Left renal cortex interstitium (tissue), 4 donors: ENCODE data around the gene ATAD3A. TPM values are rescaled to one million over a fixed set of nuclear protein-coding genes. Genes with fewer than 3 reads are reported as not detected.
"Not testable (repeated sequence)": the region's sequence is repeated elsewhere in the genome, so short reads cannot be mapped to it uniquely, and the experiment has no call there.

Experiments
- DNase-seq, 4 donors: peaks; one replicate each; pipeline ENCODE4 v3.0.0-alpha.2; 2013; ENCODE audit warnings: low read depth in 4 of 4, low spot score in 2 of 4, missing footprints in 1 of 4
- polyA plus RNA-seq, 4 donors: library from polyadenylated mRNA; unstranded; fragments of 120-200 nt; gene quantifications; one replicate each; pipeline ENCODE4 v1.2.1, GENCODE V29; 2013; ENCODE audit not compliant: insufficient read length in 4 of 4

The ATAD3A gene
- polyA plus RNA-seq = 10 to 100 TPM; 15.8 to 31.6 (median 24.4) TPM

- peak; percentile 85 to 97 (median 95) for DNase-seq
These were observed at the start of gene ATAD3A for GRCh38 chr1:1511533-1512285. ATAD3A (plus strand) TSS chr1:1512162; CDS start chr1:1512269, 107 bp downstream.

DNA sequence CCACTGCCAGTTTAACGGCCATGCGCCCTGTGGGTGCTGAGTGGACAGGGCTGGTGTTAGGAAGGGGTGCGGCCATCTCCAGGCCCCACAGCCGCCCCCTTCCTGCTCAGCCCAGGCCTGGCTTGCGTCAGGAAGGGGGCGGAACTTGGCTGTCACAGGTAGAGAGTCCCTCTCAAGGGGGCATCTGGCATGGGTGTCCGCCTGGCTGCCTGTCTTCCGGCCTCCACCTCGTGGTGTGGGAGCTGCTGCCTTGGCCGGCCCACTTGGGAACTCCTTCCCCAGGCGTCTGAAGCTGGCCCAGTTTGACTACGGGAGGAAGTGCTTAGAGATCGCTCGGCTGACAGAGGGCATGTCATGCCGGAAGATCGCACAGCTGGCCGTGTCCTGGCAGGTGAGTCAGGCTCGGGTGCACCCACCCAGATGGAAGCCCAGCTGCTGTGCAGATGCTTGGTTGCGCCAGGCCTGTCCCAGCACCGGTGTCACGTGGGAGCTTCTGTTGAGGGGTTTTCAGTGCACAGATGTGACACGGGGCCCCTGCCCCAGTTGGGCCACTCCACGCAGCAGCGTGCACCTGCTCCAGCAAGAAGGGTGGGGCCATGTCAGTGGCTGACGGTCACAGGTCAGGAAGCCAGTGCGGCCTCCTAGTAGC, 49.5 kb upstream of the ATAD3A start:
- DNase-seq = no peak

- no peak for DNase-seq
These were observed 48.6 kb upstream of the ATAD3A start for GRCh38 chr1:1463312-1463711.

DNA sequence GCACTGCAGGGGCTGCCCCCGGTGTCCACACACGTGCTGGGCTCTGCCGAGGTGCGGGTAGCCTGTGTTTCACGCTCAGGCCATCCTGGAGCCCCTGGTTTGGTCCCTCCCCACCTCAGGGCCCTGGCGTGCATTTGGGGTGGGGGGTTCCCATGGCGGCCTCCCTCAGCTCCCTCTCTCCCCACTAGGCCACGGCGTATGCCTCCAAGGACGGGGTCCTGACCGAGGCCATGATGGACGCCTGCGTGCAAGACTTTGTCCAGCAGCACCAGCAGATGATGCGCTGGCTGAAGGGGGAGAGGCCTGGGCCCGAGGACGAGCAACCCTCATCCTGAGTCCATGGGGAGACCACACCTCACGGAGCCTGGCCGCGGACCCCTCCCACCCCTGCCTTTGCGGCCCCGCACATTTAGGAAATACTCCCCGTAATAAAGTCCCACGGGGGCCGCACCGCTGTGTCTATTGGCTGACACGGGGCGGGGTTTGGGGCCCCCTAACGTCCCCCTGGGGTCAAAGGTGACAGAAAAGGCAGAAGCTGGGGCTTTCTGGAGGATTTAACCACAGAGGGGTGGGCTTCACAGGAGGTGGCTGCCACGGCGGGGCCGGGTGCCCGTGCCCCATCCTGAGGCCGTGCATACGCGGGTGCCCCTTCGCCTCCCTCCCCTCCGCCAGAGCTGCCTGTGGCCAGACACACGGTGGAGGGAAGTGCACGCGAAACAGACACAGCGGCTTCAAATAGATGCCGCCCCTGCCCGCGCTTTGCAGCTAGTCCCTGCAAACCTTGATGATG, 43.6 kb upstream of the ATAD3A start:
- not testable (repeated sequence) for DNase-seq

DNA sequence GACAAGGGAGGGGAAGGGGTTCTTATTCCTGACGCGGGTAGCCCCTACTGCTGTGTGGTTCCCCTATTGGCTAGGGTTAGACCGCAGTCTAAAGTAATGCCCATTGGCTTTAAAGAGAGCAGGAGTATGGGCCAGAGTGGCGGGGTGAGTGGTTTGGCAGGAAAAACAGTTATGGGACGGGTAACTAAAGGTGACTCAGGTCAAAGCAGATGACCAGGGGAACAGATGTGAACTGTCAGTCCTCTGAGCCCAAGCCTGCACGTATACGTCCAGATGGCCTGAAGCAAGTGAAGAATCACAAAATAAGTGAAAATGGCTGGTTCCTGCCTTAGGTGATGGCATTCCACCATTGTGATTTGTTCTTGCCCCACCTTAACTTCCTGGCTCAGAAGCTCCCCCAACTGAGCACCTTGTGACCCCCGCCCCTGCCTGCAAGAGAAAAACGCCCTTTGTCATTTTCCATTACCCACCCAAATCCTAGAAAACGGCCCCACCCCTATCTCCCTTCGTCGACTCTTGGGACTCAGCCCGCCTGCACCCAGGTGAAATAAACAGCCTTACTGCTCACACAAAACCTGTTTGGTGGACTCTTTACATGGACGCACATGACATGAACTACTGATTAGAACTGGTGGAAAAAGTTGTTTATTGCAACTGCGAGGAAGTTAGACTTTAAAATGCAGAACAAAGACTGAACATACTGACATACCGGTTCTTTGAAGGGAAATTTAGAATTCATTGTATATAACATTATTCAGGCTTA, 41.2 kb upstream of the ATAD3A start:
- peak in 1 of 4 donors; percentile 3 for DNase-seq

DNA sequence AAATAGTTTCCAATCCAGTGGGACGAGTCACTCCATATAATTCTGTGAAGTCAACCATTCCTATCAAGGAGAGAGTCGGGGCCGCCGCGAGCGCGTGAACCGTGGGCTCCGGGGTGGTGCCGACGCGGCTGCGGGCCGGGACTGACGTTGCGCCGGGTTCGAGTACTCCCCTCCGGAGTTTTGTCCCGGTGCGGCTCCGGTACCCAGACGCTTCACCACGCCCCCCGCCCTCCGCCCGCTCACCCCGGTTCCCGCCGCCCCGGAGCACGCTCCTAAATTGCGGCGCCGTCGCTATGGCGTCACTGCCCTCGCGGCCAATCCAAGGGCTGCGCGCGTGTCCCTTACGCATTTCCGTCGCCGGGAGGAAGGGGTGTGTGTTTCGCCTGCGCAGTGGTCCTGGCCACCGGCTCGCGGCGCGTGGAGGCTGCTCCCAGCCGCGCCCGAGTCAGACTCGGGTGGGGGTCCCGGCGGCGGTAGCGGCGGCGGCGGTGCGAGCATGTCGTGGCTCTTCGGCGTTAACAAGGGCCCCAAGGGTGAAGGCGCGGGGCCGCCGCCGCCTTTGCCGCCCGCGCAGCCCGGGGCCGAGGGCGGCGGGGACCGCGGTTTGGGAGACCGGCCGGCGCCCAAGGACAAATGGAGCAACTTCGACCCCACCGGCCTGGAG, 40.4 kb upstream of the ATAD3A start, which contains the start of gene ATAD3B:
TSS of gene ATAD3B (plus strand) at position 377 of the 664 bp plus-strand sequence. CDS start at position 497, 120 bp downstream.
- peak; percentile 60 to 87 (median 78) for DNase-seq

- not testable (repeated sequence) for DNase-seq
These were observed 39.7 kb upstream of the ATAD3A start for GRCh38 chr1:1472053-1472876.

- not testable (repeated sequence) for DNase-seq
These were observed 36.0 kb upstream of the ATAD3A start for GRCh38 chr1:1476011-1476410.

DNA sequence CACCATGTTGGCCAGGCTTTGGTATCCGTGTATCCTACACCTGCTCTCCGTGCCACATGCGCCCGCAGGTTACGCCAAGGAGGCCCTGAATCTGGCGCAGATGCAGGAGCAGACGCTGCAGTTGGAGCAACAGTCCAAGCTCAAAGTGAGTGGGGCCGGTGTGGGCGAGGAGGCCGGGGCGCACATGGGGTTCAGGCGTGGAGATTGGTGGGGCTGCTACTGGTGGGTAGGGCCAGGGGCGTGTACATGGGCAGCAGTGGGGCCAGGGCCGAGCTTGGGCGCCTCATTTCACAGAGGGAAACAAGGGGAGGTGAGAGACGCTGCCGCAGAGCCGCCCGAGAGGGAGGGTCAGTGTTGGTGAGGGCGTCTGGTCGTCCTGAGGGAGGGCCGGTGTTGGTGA, 34.8 kb upstream of the ATAD3A start:
- no peak for DNase-seq

DNA sequence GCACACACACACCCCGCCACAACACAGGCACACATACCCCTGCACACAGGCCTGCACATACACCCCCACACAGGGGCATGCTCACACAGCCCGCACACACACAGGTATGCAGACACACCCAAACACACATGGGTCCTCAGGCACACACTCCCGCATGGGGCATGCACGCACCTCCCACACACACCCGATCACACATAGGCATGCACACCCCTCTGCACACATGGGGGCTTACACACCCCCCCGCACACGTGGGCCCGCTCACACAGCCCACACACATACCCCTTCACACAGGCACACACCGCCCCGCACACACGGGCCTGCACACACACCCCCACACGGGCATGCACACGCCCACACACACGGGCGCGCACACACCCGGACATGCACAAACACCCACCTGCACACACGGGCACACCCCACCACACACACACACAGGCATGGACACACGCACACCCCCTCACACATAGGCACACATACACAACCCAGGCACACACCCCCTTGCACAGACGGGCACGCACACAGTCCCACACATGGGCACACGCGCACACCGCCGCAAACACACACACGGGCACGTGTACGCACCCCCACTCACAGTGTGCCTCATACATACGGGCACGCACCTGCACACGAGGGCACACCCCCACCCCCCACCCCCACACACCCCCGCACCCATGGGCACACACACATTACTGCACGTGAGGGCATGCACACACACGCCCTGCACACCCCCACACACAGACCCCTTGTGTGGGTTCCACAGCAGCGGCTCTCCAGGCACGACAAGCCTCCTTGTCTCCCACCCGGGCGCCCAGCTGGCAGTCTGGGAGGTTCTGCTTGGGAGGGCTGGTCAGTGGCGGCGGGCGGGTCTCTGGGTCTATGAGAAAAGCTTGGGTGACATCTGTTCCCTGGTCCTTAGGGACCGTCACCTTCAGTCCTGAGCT, 32.1 kb upstream of the ATAD3A start:
- DNase-seq = no peak

DNA sequence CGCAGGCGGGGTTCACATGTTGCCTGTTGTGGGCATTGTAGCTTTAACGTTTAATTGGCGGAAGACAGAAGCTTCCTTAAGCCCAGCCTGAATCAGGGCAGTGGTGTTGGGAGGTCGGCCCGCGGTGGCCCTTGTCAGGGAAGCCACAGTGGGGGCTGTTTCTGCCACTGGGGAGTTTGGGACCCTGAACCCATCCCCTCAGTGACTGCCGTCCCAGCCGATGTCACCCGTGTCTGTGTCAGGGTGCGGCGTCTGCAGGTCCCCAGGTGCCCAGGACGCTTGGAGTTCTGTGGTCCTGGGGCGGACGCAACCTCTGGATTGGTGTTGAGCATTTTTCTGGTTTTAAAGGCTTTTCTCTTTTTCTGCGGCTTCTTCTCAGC, 31.5 kb upstream of the ATAD3A start:
- DNase-seq = not testable (repeated sequence)

DNA sequence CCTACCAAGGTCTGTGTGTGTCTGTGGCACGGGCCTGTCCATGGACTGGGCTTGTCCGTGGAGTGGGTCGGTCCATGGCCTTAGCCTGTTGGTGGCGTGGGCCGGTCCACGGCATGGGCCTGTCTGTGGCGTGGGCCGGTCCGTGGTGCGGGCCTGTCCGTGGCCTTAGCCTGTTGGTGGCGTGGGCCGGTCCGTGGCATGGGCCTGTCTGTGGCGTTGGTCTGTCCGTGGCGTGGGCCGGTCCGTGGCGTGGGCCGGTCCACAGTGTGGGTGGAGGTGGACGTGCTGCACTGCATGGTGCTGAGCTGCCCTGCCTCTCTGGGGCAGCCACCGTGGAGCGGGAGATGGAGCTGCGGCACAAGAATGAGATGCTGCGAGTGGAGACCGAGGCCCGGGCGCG, 30.2 kb upstream of the ATAD3A start:
- DNase-seq = not testable (repeated sequence)

- no peak for DNase-seq
These were observed 29.1 kb upstream of the ATAD3A start for GRCh38 chr1:1482856-1483255.

- DNase-seq = no peak
These were observed 28.2 kb upstream of the ATAD3A start for GRCh38 chr1:1483714-1484113.

DNA sequence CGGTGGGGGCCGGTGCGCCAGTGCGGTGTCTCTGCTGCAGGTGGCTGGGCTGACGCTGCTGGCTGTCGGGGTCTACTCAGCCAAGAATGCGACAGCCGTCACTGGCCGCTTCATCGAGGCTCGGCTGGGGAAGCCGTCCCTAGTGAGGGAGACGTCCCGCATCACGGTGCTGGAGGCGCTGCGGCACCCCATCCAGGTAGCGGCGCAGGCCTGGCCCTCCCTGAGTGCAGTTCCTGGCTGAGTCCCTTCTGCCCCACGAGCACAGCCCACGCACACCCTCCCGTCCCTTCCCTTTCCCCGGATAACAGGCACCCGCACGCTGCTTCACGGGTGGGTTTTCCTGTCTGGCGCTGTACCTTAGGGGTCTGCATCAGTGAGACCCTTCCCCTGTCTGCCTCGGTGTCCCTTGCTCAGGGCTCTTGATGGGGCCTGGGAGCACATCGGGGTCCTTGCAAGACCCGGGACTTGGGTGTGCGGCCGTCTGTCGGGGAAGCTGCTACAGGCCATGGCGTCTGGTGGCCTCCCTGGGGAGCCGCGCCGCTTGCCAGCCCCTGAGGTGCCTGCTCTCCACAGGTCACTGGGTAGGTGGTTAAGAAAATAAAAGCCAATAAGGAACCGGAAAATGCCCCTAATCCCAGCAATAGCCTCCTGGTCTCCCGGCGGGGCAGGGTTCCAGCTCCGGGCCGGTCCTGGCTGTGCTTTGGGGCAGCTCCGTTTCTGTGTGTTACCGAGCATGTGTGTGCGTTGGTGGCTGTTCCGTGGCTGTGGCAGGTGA, 26.8 kb upstream of the ATAD3A start:
- DNase-seq = not testable (repeated sequence)

DNA sequence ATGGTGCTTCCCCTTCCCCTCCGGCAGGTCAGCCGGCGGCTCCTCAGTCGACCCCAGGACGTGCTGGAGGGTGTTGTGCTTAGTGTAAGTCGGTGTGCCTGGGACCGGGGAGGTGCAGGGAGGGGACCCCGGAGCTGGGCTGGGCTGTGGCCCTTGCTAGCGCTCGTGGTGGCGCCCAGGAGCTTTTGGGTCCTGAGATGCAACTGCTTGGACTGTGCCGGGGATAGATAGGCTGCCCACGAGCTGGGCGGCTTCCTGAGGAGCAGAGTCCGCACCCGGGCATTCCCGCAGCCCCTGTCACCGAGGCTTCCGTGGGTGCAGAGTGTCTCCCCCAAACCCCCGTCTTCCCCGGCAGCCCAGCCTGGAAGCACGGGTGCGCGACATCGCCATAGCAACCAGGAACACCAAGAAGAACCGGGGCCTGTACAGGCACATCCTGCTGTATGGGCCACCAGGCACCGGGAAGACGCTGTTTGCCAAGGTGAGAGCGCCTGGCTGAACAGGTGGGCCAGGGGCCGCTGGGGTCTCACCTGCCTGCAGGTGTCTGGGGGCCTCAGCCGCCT, 26.1 kb upstream of the ATAD3A start:
- DNase-seq = not testable (repeated sequence)

- no peak for DNase-seq
These were observed 24.3 kb upstream of the ATAD3A start for GRCh38 chr1:1487701-1488100.
